22Rv1 (cell line): Measurements from ENCODE around the gene CNNM4.

Experiments
- H3K27ac ChIP-seq: fragments of 450-650 bp; 2 replicates; pipeline ENCODE4 v1.5.1; 2017
- ZFX ChIP-seq: fragments of 450-650 bp; IDR thresholded peaks from 2 replicates; pipeline ENCODE4 v1.6.1; 2017; ENCODE audit warnings: antibody characterized with exemption, borderline replicate concordance
- TF ChIP-seq, protein P1 (sequence below): fragments of 450-650 bp; IDR thresholded peaks from 2 replicates; pipeline ENCODE4 v1.5.1; 2017; ENCODE audit warnings: mild to moderate bottlenecking

Gene CNNM4

DNA sequence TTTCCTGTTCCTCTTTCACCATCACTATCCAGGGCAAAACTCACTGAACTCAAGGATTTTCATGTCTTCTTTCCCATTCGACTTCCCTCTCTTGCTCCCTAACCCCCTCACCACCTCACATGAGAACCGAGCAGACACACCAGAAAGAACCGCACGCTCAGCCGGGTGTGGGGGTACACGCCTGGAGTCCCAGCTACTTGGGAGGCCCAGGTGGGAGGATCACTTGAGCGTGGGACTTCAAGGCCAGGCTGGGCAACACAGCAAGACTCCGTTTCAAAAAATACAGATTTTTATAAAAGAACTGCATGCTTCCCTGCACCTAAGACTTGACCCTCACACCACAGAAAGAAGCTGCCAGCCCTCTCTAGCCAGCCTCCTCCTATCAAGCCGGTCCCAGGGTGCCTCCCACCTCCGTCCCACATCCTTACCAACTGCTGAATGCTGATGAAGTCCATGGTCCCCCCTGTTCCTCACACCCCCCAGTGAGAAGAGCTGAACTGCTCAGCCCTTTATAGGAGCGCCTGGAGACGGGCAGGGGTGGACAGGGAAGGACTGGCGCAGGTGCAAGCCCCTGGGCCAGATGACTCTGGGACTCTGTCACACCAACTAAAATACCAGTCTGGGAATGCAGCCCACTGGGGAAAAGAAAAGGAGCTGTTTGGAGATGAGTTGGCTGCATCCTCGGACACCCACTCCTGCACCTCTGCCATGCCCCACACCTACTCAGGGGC lies 83.0 kb downstream of the CNNM4 start, which contains the start of gene ANKRD23:
ANKRD23 (minus strand) TSS at position 484 of the 731 bp plus-strand sequence; CDS start at position 455, 29 bp downstream.
- TF ChIP-seq ZFX, result no peak
- TF ChIP-seq, protein P1, sequence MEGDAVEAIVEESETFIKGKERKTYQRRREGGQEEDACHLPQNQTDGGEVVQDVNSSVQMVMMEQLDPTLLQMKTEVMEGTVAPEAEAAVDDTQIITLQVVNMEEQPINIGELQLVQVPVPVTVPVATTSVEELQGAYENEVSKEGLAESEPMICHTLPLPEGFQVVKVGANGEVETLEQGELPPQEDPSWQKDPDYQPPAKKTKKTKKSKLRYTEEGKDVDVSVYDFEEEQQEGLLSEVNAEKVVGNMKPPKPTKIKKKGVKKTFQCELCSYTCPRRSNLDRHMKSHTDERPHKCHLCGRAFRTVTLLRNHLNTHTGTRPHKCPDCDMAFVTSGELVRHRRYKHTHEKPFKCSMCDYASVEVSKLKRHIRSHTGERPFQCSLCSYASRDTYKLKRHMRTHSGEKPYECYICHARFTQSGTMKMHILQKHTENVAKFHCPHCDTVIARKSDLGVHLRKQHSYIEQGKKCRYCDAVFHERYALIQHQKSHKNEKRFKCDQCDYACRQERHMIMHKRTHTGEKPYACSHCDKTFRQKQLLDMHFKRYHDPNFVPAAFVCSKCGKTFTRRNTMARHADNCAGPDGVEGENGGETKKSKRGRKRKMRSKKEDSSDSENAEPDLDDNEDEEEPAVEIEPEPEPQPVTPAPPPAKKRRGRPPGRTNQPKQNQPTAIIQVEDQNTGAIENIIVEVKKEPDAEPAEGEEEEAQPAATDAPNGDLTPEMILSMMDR, result no peak

DNA sequence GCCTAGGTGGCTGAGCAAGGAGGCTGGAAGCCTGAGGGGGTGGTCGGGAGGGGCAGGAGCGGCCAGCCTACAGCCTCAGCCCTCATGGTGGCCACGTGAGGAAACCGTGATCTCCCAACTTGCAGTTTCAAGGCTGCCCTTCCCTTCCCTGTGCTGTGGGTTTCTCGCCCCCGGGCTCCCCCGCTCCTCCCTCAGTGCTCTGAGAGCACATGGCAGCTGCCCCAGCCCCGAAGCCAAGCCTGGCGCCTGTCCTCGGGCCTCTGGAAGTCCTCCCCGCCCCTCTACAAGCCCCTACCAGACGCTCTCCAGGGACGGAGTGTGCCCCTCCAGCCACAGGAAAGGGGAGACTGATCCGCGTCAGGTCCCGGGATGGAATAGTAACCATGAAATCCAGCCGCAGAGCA lies 83.7 kb downstream of the CNNM4 start:
- TF ChIP-seq, protein P1, result no peak
- no peak for TF ChIP-seq ZFX
- no peak overlapping the region for H3K27ac ChIP-seq

More for the DNA sequence above, 83.0 kb downstream of the CNNM4 start, which contains the start of gene ANKRD23:
- H3K27ac ChIP-seq, result peak within 1 kb of the TSS; percentile 27; the same call in 1 of the 2 replicates

DNA sequence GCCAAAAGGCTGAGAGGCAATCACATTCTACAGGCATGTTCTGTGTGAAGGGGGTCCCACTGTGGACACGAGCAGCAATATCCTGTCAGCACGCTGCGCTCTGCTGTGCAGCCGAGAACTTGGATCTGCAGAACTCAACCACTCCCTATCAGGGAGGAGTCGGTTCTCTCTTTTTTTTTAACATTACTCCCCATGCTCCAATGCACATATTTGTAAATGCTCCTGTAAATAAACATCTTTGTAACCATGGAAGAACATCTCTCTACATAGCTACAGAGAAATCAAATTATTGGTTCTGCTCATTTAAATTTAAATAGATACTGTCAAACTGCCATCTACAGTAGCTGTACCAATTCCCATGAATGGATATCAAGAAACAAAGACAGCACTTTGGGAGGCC lies 86.1 kb downstream of the CNNM4 start:
- H3K27ac ChIP-seq, result no peak overlapping the region

DNA sequence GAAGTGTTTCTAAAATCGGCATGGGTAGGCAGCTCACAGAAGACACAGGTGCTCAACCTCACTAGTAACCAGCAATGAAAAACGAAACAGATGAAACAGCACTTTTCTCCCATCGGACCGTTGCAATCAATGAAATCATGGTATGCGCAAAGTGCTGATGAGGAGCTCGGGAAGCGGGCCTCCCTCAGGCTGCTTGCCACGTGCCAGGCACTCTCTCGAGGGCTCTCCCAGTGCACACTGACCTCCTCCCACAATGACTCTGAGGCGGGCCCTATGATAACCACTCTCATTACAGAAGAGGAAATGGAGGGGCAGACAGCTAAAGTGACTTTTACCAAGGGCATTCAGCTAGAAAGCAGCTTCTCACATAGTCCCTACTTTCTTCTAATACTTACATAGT lies 86.9 kb downstream of the CNNM4 start:
- H3K27ac ChIP-seq, result no peak overlapping the region
- TF ChIP-seq, protein P1, result no peak
- TF ChIP-seq ZFX, result no peak

More for the DNA sequence above, 86.1 kb downstream of the CNNM4 start:
- no peak for TF ChIP-seq ZFX
- TF ChIP-seq, protein P1, result no peak

DNA sequence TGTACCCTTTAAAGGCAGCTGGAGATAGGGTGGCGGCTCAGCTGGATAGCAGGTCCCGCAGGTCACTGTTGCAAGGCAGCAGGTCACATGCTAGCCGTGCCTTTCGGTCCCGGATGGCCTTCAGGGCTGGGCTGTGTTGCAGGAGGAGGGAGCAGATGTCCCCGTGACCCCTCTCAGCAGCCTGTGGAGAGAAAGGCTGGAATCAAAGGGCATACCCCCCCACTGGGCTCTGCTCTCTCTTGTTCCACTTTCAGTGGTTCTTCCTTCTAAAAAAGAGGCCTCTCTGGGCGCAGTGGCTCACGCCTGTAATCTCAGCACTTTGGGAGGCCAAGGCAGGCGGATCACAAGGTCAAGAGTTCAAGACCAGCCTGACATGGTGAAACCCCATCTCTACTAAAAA lies 87.6 kb downstream of the CNNM4 start:
- no peak overlapping the region for H3K27ac ChIP-seq
- no peak for TF ChIP-seq ZFX
- TF ChIP-seq, protein P1, result no peak

DNA sequence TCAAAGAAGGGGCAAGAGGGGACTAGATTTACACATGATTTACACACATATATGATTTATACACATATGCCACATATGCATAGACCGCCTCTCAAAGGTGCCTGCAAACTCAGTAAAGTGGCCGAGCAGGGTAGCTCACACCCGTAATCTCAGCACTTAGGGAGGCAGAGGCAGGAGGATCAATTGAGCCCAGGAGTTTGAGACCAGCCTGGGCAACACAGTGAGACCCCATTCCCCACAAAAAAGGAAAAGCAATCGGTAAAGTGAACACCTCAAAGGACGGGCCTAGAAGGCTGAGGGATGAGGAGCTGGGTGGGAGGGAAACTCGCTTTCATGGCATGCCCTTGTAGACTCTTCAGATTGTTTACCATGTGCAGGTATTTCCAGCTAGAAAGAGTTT lies 92.0 kb downstream of the CNNM4 start:
- TF ChIP-seq, protein P1, result no peak
- no peak for TF ChIP-seq ZFX
- H3K27ac ChIP-seq, result no peak overlapping the region

DNA sequence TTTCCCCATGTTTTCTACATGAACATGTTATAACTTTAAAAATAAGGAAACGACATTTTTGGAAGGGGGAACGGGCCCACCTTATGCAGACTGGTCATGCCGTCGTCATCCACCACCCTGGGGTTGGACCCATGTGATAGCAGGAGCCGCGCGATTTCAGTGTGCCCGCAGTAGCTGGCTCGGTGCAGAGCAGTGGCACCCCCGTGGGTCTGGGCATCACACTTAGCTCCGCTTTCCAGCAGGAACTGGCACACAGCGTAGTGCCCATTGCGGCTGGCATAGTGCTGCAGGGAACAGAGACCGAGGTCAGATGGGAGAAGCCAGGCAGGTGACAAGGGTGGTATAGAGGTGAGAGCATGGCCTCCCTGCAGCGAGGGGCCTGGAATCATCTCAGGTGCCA lies 92.6 kb downstream of the CNNM4 start:
- TF ChIP-seq ZFX, result no peak
- TF ChIP-seq, protein P1, result no peak
- no peak overlapping the region for H3K27ac ChIP-seq
